Breast epithelium (tissue), 3 donors: ENCODE measurements around the gene GCLC.
"Not testable (repeated sequence)": the region's sequence is repeated elsewhere in the genome, so short reads cannot be mapped to it uniquely, and the experiment has no call there.

Source experiments
- POLR2AphosphoS5 ChIP-seq, 3 donors: sonication (generic); formaldehyde crosslinking; IDR thresholded peaks; one replicate each; pipeline ENCODE4 v1.6.1; 2017; ENCODE audit warnings: antibody characterized with exemption in 3 of 3
- TF ChIP-seq, protein P1 (sequence below), 3 donors: fragments of 450-650 bp; IDR thresholded peaks; one replicate each; pipeline ENCODE4 v1.5.1; 2016 to 2017; ENCODE audit warnings: antibody characterized with exemption in 3 of 3, mild to moderate bottlenecking in 3 of 3, moderate library complexity in 3 of 3

DNA sequence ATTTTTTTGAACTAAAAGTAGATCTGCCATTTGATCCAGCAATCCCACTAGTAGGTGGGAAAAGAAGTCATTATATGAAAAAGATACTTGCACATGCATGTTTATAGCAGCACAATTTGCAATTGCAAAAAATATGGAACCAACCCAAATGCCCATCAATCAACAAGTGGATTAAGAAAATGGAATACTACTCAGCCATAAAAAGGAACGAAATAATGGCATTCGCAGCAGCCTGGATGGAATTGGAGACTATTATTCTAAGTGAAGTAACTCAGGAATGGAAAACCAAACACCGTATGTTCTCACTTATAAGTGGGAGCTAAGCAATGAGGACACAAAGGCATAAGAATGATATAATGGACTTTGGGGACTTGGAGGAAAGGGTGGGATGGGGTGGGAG lies 27.5 kb upstream of the GCLC start:
- TF ChIP-seq, protein P1, sequence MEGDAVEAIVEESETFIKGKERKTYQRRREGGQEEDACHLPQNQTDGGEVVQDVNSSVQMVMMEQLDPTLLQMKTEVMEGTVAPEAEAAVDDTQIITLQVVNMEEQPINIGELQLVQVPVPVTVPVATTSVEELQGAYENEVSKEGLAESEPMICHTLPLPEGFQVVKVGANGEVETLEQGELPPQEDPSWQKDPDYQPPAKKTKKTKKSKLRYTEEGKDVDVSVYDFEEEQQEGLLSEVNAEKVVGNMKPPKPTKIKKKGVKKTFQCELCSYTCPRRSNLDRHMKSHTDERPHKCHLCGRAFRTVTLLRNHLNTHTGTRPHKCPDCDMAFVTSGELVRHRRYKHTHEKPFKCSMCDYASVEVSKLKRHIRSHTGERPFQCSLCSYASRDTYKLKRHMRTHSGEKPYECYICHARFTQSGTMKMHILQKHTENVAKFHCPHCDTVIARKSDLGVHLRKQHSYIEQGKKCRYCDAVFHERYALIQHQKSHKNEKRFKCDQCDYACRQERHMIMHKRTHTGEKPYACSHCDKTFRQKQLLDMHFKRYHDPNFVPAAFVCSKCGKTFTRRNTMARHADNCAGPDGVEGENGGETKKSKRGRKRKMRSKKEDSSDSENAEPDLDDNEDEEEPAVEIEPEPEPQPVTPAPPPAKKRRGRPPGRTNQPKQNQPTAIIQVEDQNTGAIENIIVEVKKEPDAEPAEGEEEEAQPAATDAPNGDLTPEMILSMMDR (IDR thresholded peaks at IDR 0.05), result not testable (repeated sequence)
- TF ChIP-seq POLR2AphosphoS5 (IDR thresholded peaks at IDR 0.05), result not testable (repeated sequence)
